ENCODE data around the gene TSSC4.

The TSSC4 gene

DNA sequence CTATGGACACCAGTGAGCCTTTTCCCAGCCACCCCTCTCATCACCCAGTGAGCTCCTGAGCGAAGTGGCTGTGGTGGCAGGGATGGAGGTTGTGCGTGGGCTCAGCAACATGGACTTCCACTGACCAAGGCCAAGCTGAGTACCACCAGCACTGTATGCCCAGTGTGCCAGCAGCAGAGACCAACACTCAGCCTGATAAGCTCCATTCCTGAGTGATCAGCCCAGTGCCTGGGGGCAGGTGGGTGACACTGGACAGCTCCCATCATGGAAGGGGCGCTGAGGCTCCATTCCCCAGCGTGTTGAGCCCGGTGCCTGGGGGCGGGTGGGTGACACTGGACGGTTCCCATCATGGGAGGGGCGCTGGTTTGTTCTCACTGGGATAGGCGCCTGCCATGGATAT lies 41.0 kb upstream of the TSSC4 start:
- no peak overlapping the region for H3K27ac ChIP-seq (ENCODE audit: low read depth, low read length)
- peaks cover 7% of the 10 kb centered on the region for H3K4me1 ChIP-seq (ENCODE audit: control insufficient read depth, low read length)
- peaks cover 7% of the 10 kb centered on the region; the same call in 1 of the 2 replicates for H3K27me3 ChIP-seq (ENCODE audit: control insufficient read depth, low read length)
- no peaks in the 10 kb centered on the region for H3K79me2 ChIP-seq (ENCODE audit: control insufficient read depth, low read length)
- no peaks in the 10 kb centered on the region for H3F3A ChIP-seq (ENCODE audit: control insufficient read depth, insufficient read depth)
- H3K4me3 ChIP-seq (ENCODE audit: low read length), result no peak overlapping the region
- no peak for TF ChIP-seq EZH2phosphoT487 (IDR thresholded peaks at IDR 0.05; ENCODE audit: borderline replicate concordance, low read length)
- TF ChIP-seq, protein P1, sequence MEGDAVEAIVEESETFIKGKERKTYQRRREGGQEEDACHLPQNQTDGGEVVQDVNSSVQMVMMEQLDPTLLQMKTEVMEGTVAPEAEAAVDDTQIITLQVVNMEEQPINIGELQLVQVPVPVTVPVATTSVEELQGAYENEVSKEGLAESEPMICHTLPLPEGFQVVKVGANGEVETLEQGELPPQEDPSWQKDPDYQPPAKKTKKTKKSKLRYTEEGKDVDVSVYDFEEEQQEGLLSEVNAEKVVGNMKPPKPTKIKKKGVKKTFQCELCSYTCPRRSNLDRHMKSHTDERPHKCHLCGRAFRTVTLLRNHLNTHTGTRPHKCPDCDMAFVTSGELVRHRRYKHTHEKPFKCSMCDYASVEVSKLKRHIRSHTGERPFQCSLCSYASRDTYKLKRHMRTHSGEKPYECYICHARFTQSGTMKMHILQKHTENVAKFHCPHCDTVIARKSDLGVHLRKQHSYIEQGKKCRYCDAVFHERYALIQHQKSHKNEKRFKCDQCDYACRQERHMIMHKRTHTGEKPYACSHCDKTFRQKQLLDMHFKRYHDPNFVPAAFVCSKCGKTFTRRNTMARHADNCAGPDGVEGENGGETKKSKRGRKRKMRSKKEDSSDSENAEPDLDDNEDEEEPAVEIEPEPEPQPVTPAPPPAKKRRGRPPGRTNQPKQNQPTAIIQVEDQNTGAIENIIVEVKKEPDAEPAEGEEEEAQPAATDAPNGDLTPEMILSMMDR (IDR thresholded peaks at IDR 0.05; ENCODE audit: low read depth, low read length, poor library complexity, severe bottlenecking), result no peak
- no peaks in the 10 kb centered on the region for H3K9me3 ChIP-seq (ENCODE audit: control insufficient read depth, insufficient read depth, low read length)
- no peaks in the 10 kb centered on the region for H3K9me2 ChIP-seq (replicated peaks; ENCODE audit: control insufficient read depth, low read length)
- H3K36me3 ChIP-seq (ENCODE audit: control insufficient read depth, low read length), result no peaks in the 10 kb centered on the region
- H4K20me1 ChIP-seq (ENCODE audit: control insufficient read depth, insufficient read depth, low read depth, low read length), result no peaks in the 10 kb centered on the region
- no peak overlapping the region for H3K4me2 ChIP-seq (ENCODE audit: low read length)

DNA sequence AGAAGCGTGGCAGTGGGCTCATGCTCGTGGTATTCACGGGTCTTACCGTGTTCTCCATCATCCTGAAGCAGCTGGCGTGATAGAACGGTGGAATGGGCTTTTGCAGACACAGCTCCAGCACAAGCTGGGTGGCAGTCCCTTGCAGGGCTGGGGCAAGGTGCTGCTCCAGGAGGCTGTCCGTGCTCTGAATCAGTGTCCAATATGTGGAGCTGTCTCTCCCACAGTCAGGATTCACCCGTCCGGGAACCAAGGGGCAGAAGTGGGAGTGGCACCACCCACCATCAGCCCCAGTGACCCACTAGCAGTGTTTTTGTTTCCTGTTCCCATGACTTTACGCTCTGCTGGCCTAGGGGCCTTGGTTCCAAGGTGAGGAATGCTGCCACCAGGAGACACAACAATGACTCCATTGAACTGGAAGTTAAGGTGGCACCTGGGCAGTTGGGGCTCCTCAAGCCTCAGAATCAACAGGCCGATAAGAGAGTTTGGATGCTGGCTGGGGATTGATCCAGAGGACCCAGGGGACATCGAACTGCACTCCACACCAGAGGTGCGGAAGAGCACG lies 40.4 kb upstream of the TSSC4 start:
- H3F3A ChIP-seq (ENCODE audit: control insufficient read depth, insufficient read depth), result no peaks in the 10 kb centered on the region
- no peaks in the 10 kb centered on the region for H3K36me3 ChIP-seq (ENCODE audit: control insufficient read depth, low read length)
- H3K9me3 ChIP-seq (ENCODE audit: control insufficient read depth, insufficient read depth, low read length), result no peaks in the 10 kb centered on the region
- TF ChIP-seq EZH2phosphoT487 (IDR thresholded peaks at IDR 0.05; ENCODE audit: borderline replicate concordance, low read length), result no peak
- TF ChIP-seq, protein P1 (IDR thresholded peaks at IDR 0.05; ENCODE audit: low read depth, low read length, poor library complexity, severe bottlenecking), result no peak
- peaks cover 7% of the 10 kb centered on the region for H3K4me1 ChIP-seq (ENCODE audit: control insufficient read depth, low read length)
- no peaks in the 10 kb centered on the region for H3K9me2 ChIP-seq (replicated peaks; ENCODE audit: control insufficient read depth, low read length)
- no peak overlapping the region for H3K4me2 ChIP-seq (ENCODE audit: low read length)
- no peak overlapping the region for H3K27ac ChIP-seq (ENCODE audit: low read depth, low read length)
- H4K20me1 ChIP-seq (ENCODE audit: control insufficient read depth, insufficient read depth, low read depth, low read length), result no peaks in the 10 kb centered on the region
- H3K27me3 ChIP-seq (ENCODE audit: control insufficient read depth, low read length), result peaks cover 7% of the 10 kb centered on the region; the same call in 1 of the 2 replicates
- H3K79me2 ChIP-seq (ENCODE audit: control insufficient read depth, low read length), result no peaks in the 10 kb centered on the region
- no peak overlapping the region for H3K4me3 ChIP-seq (ENCODE audit: low read length)

DNA sequence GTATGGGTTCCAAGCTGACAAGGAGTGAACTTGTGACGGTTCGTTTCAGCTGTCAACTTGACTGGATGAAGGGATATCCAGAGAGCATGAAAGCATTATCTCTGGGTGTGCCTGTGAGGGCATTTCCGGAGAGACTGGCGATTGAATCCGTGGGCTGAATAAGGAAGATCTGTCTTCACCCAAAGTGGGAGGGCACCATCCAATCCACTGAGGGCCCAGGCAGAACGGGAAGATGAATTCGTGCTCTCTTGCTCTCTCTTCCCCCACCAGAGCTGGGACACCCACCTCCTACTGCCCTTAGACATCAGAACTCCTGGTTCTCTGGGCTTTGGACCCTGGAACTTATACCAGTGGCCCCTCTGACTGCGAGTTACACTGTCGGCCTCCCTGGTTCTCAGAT lies 39.0 kb upstream of the TSSC4 start:
- Histone ChIP-seq H3K4me3 (ENCODE audit: low read length) (no peak overlapping the region), H3K4me2 (ENCODE audit: low read length) (no peak overlapping the region), H4K20me1 (ENCODE audit: control insufficient read depth, insufficient read depth, low read depth, low read length) (no peaks in the 10 kb centered on the region), H3K27ac (ENCODE audit: low read depth, low read length) (no peak overlapping the region), H3K9me2 (replicated peaks; ENCODE audit: control insufficient read depth, low read length) (no peaks in the 10 kb centered on the region), H3K4me1 (ENCODE audit: control insufficient read depth, low read length) (peaks cover 7% of the 10 kb centered on the region), H3K36me3 (ENCODE audit: control insufficient read depth, low read length) (no peaks in the 10 kb centered on the region), H3K9me3 (ENCODE audit: control insufficient read depth, insufficient read depth, low read length) (no peaks in the 10 kb centered on the region), H3F3A (ENCODE audit: control insufficient read depth, insufficient read depth) (no peaks in the 10 kb centered on the region), H3K27me3 (ENCODE audit: control insufficient read depth, low read length) (peaks cover 7% of the 10 kb centered on the region; the same call in 1 of the 2 replicates), H3K79me2 (ENCODE audit: control insufficient read depth, low read length) (no peaks in the 10 kb centered on the region)
- TF ChIP-seq, protein P1 (IDR thresholded peaks at IDR 0.05; ENCODE audit: low read depth, low read length, poor library complexity, severe bottlenecking), result no peak
- TF ChIP-seq EZH2phosphoT487 (IDR thresholded peaks at IDR 0.05; ENCODE audit: borderline replicate concordance, low read length), result no peak

All from DOHH2 (cell line).